Glomerular endothelial cell (primary cell): Measurements from ENCODE around the gene CCNB2. TPM values are rescaled to one million over a fixed set of nuclear protein-coding genes. Genes with fewer than 3 reads are reported as not detected.

Experiments used
- DNase-seq: peaks from one replicate; pipeline ENCODE4 v3.0.0-alpha.2; 2011; ENCODE audit warnings: low read depth, low spot score; ENCODE audit errors: extremely low read depth
- total RNA-seq: library from RNA; depleted of rRNA; stranded (reverse); fragments of >200 nt; gene quantifications from 2 replicates; pipeline ENCODE4 v1.2.3, GENCODE V29; 2015

Gene CCNB2
- total RNA-seq, 1 donor from 2014 or later = 22.3 TPM

DNA sequence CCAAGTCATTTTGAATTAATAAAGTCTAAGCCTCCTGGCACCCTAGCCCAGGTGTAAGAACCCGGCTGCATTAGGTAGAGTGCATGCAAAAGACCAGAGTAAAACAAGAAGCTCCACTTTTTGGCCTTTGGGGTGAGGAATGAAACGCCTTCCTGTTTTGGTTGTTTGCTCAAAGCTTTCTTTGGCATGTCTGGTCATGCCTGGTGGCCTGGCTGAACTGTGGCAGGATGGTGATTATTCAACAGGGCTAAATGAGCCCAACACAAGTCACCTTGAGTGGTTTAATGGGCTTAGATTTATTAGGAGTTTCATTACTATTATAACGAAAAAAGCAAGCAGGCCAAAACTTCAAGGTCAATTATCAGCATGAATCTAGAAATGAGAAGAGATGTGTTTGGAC lies 60.8 kb downstream of the CCNB2 start:
- DNase-seq = no peak

DNA sequence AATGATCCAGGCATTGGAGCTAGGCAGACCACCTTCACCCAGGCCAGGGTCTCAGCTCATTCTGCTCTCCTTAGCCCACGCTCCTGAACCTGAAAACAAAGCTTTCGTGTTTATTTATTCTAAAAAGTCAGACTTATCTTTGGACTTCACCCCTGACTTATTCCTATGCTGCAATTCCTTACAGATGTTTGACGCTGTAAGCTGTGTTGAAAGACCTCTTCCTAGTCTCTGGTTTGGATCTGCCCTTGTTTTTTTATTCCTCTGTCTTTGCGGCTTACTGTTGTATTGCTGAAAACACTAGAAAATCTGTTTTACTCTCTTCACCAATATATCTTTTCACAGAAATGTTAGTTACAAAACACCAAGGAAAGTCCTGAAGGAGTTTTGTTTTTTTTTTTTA lies 61.2 kb downstream of the CCNB2 start:
- no peak for DNase-seq

DNA sequence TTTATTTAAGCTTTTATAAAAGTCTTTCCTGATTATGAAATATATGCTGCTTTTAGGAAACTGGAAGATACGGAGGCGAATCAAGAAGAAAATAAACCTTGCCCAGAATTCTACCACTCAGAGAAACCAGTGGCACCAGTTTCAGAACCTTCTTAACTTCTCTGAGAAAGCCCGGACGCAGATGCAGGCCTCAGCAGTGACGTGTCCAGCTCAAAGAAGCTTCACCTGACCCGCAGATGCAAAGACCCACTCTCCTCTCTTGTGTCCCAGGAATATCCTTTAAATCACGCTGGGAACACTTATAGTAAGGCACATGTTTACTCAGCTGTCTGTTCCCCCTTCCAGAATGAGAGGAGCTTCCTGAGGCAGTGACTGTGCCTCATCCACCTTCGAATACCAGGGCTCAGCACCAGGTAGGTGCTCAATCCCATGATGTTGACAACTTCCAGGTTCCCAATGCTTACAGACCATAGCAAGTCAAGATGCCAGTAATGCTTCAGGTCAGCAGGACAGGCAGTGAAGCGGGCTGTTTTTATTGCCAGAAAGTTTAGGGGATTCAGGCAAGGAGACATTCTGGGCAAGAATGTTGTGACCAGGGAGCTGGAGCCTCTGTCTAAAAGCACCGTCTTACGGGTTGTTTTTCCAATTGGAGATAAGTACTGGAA lies 61.8 kb downstream of the CCNB2 start:
- DNase-seq = no peak

DNA sequence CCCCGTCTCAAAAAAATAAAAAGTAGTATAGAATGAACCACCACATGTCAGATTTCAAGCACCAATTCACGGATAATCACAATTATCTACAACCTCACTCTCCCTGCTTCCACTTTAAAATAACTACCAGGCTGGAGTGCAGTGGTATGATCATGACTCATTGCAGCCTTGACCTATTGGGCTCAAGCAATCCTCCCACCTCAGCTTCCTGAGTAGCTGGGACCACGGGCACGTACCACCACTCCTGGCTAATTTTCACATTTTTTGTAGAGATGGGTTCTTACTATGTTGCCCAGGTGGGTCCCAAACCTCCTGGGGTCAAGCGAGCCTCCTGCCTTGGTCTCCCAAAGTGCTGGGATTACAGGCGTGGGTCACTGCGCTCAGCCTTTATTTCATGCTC lies 63.6 kb downstream of the CCNB2 start:
- no peak for DNase-seq

GRCh38 chr15:59169251-59169708 lies 64.3 kb downstream of the CCNB2 start:
- DNase-seq = no peak

DNA sequence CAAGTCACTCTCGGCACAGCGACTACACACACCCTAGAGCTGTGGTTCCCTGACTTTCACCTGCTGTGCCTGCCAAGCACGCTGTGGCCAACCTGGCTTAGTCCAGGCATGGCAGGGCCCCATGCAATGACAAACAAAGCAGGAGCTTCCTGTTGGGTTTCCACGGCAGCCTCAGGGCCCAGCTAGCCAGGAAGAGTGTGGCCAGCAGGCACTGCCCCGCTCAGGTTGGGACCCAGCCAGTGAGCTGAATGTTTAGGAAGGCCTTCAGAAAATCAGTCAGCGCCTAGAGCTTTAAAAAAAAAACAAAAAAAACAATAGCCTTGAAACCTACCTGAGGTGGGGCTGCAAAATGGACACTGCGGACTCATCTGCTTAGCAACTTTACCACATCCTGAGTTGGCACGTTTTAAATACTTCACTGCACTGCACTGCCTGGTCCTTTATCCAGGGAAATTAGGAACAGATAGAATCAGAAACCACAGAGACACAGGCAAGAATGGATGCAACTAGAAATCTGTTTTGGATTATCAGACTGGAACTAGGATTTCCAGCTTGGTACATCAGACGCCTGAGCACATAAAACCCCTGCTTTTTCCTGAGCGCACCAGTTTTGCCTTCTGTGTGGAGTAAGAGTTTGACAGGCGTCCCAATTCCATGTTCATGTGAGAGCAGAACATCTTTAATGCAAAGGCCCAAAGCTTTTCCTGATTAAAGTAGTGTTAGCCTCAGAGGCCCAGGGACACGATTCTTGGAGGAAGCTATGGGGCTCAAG lies 65.5 kb downstream of the CCNB2 start:
- no peak for DNase-seq

- no peak for DNase-seq
Observed at GRCh38 chr15:59171067-59171397, 66.1 kb downstream of the CCNB2 start.

DNA sequence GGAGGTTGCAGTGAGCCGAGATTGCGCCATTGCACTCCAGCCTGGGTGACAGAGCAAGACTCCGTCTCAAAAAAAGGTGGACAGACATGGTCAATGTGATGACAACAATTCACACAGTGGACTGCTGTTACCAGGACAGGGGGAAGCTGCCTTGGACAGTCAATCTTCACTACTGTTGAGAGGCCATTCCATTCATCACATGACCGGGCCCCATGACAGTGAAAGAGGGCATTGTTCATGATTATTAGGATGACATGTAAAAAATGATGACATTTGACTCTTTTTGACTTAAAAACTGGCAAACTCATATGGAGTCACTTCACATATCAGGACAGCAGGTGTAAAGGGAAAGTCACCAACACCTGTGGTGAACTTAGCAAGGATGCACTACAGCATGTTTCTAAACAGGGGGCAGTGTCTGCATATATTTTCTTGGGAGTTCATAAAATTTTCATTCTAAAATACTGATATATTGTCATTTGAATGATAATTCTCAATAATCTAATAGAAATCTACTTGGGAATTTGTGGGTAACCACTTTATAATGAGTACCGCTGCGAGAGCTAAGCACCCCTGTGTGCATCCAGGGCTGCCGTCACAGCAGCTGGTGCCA lies 67.4 kb downstream of the CCNB2 start:
- no peak for DNase-seq

DNA sequence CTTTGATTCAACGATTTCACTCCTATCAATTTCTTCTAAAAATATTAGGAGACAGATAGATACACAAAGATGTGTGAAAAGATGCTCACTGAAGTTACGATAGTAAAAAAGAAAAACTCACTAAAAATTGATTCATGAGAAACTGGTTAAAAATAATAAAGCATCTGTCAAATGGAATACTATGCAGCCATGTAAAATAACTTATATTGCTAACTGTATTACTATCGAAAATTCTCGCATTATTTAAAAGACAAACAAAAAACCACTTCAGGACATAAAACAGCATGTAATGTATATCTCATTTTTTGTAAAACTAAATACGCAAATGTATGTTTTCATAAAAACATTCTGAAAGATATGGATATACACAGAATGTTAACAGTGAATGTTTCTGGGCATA lies 68.2 kb downstream of the CCNB2 start:
- no peak for DNase-seq

DNA sequence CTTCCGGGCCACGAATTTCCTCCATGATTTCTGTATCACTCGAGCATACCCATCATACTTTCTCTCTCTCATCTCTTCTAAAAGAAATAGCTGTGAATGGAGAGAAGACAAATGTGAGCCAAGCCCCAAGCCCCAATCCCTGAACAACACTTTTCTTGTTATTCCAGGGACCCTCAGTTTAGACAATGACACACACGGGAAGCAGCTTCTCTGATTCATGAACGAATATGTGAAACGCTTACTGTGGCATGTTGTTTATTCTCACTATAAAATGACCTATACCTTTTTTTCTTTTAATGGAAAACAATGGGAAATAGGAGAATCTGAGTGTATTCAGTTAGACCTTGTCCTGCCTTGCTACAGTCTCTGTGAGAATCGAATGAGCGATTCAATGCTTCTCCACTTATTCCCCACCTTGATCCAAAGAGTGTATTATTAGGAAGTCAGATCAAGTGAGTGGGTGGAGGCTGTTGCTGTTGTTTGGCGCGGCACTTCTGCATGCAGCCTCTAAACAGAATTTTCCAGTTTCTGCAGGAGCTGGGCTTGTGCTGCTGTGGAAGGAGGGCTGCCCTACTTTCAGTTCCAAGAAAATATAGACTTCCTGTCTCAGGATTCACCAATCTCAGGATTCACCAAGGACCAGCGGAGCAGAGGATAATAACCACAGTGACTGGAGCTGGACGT lies 69.3 kb downstream of the CCNB2 start:
- DNase-seq = no peak

Other genes with a start within 250 kb of the CCNB2 start
- gene SLTM, start 171.5 kb upstream of the CCNB2 start, total RNA-seq = 36.2 and 68.6 TPM in 2 replicates
- 30.6 and 34.0 TPM in 2 replicates for gene RNF111, start 117.5 kb upstream of the CCNB2 start, total RNA-seq
- not detected in 2 replicates for gene LDHAL6B, start 101.7 kb downstream of the CCNB2 start, total RNA-seq